ENCODE data around the gene CLEC16A. TPM values are rescaled to one million over a fixed set of nuclear protein-coding genes. Genes with fewer than 3 reads are reported as not detected.
A peak's percentile ranks its signal among the peaks of the same experiment; 100 is the strongest.
"Not testable (repeated sequence)": the region's sequence is repeated elsewhere in the genome, so short reads cannot be mapped to it uniquely, and the experiment has no call there.

Gene CLEC16A
- total RNA-seq, 2 experiments from 2014 or later: 30.9 to 35.1 TPM

GRCh38 chr16:10918294-10919002, 25.9 kb upstream of the CLEC16A start:
- Mint-ChIP-seq H3K4me1 (peaks cover 7% of the 10 kb centered on the region), H3K27ac (no peak overlapping the region), H3K9me3 (no peaks in the 10 kb centered on the region), H3K4me3 (no peak overlapping the region), H3K36me3 (ENCODE audit: low read depth) (peaks cover 10% of the 10 kb centered on the region), H3K27me3 (no peaks in the 10 kb centered on the region)
- POLR2A ChIA-PET: no interaction called here
- CTCF ChIA-PET: interaction anchor here (0.7 to 2.3 kb wide), 21 partner anchors 8 to 404 kb away, joined by 3 to 12 read pairs (median 5); partner anchors contain the start of genes CIITA, DEXI and NUBP1
- peak; percentile 86 for DNase-seq

DNA sequence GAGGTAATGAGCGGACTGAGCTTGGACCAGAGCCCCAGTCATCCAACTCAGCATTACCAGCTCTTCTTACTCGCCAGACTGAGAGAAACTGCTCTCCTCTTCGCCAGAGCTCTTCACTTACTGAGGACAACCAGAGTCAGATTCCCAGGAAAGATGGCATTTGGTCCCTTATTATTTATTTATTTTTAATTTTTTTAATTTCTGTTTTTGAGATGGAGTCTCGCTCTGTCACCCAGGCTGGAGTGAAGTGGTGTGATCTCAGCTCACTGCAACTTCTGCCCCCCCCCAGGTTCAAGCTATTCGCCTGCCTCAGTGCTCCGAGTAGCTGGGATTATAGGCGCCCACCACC, 25.4 kb upstream of the CLEC16A start:
- CTCF ChIA-PET: interaction anchor here (0.9 to 2.3 kb wide), 20 partner anchors 9 to 405 kb away, joined by 3 to 12 read pairs (median 5); partner anchors contain the start of genes CIITA, DEXI and NUBP1
- POLR2A ChIA-PET: no interaction called here
- Mint-ChIP-seq H3K36me3 (ENCODE audit: low read depth) (peaks cover 8% of the 10 kb centered on the region), H3K4me3 (no peak overlapping the region), H3K27ac (no peak overlapping the region), H3K9me3 (no peaks in the 10 kb centered on the region), H3K27me3 (no peaks in the 10 kb centered on the region), H3K4me1 (peaks cover 7% of the 10 kb centered on the region)
- DNase-seq: no peak

GRCh38 chr16:10920726-10921427, 23.5 kb upstream of the CLEC16A start:
- no peaks in the 10 kb centered on the region for H3K9me3 Mint-ChIP-seq
- no peak overlapping the region for H3K4me3 Mint-ChIP-seq
- no peak overlapping the region for H3K27ac Mint-ChIP-seq
- no peak for DNase-seq
- no peaks in the 10 kb centered on the region for H3K27me3 Mint-ChIP-seq
- peaks cover 18% of the 10 kb centered on the region for H3K36me3 Mint-ChIP-seq (ENCODE audit: low read depth)
- ChIA-PET CTCF (interaction anchor here (0.6 kb wide), 1 partner anchor 232 kb away, joined by 3 read pairs; no protein-coding TSS in a partner anchor), POLR2A (no interaction called here)
- H3K4me1 Mint-ChIP-seq: peaks cover 6% of the 10 kb centered on the region

DNA sequence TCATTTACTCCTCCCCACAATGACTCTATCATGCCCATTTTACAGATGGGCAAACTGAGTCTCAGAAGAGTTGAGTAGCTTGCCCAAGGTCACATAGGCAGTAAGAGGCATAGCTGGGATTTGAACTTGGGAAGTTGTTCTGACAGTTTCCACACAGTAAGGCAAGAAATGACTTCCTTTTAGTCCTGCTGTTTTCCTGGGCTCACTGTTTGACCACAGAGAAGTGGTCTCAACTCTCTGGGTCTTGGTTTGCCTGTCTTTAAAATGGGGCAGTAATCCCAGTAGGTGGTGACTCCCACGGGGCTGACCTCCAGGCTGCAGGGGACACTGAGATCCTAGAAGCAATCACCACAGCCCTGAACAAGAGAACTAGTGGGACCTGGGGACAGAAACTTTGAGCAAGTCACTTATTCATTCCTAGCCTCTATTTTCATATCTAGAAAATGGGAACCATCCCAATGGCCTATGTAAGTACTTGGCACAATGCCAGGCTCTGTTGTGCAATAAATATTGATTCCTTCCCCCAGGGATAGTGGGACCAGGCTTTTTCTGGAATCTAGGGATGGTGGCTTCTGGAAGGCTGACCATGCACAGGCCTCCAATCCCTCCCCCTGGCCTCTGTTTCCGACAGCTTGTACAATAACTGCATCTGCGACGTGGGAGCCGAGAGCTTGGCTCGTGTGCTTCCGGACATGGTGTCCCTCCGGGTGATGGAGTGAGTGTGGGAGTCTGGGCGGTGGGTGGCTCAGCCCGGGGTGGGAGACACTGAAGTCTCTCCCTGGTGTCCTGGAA, 22.6 kb upstream of the CLEC16A start:
- H3K4me1 Mint-ChIP-seq: peaks cover 3% of the 10 kb centered on the region
- ChIA-PET CTCF (interaction anchor here (1.0 kb wide), 1 partner anchor 43 kb away, joined by 3 read pairs; no protein-coding TSS in a partner anchor), POLR2A (no interaction called here)
- DNase-seq: no peak
- peaks cover 15% of the 10 kb centered on the region for H3K36me3 Mint-ChIP-seq (ENCODE audit: low read depth)
- no peaks in the 10 kb centered on the region for H3K27me3 Mint-ChIP-seq
- H3K27ac Mint-ChIP-seq: no peak overlapping the region
- H3K4me3 Mint-ChIP-seq: no peak overlapping the region
- no peaks in the 10 kb centered on the region for H3K9me3 Mint-ChIP-seq

DNA sequence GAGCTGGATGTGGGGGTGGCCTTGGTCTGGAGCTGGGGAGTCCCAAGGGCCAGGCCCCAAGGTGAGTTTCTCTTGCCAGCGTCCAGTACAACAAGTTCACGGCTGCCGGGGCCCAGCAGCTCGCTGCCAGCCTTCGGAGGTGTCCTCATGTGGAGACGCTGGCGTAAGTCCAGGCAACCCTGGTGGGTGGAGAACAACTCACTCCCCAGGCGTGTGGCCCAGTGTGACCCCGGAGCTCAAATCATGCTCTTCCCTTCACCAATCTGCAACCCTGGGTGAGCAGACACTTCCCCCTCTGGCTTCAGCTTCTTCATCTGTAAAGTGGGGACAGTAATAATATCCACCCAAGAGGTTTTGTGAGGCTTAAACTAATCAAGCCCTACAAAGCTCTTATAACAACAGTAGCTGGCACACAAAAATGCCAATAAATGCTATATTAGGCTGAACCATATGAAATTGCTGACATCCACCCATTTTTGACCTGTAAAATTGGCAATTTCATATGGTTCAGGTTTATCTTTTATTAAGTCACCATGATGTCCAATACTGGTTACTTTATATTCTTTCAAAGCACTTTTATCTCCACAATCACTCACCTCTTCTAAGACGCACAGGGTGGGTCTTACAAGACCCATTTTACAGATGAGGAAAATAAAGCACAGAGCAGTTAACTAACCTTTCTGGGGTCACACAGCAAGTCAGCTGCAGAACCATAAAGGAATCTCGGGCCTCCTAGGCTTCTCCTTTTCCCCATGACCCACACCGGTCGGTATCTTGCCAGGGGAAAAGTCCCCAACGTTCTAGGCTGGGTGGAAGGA, 21.8 kb upstream of the CLEC16A start:
- Mint-ChIP-seq H3K27me3 (no peaks in the 10 kb centered on the region), H3K9me3 (no peaks in the 10 kb centered on the region), H3K4me3 (no peak overlapping the region), H3K27ac (no peak overlapping the region), H3K36me3 (ENCODE audit: low read depth) (peaks cover 16% of the 10 kb centered on the region), H3K4me1 (peaks cover 3% of the 10 kb centered on the region)
- DNase-seq: no peak
- POLR2A ChIA-PET: no interaction called here
- CTCF ChIA-PET: interaction anchor here (0.5 to 1.0 kb wide), 2 partner anchors 44 to 1229 kb away, joined by 3 read pairs; no protein-coding TSS in a partner anchor

- Mint-ChIP-seq H3K36me3 (ENCODE audit: low read depth) (peaks cover 20% of the 10 kb centered on the region), H3K9me3 (no peaks in the 10 kb centered on the region), H3K27ac (no peak overlapping the region), H3K4me1 (peaks cover 3% of the 10 kb centered on the region), H3K4me3 (no peak overlapping the region), H3K27me3 (no peaks in the 10 kb centered on the region)
- no peak for DNase-seq
- POLR2A ChIA-PET: no interaction called here
- CTCF ChIA-PET: interaction anchor here (0.6 kb wide), 1 partner anchor 371 kb away, joined by 5 read pairs; no protein-coding TSS in a partner anchor
Measured at GRCh38 chr16:10923146-10923649, 21.2 kb upstream of the CLEC16A start.

DNA sequence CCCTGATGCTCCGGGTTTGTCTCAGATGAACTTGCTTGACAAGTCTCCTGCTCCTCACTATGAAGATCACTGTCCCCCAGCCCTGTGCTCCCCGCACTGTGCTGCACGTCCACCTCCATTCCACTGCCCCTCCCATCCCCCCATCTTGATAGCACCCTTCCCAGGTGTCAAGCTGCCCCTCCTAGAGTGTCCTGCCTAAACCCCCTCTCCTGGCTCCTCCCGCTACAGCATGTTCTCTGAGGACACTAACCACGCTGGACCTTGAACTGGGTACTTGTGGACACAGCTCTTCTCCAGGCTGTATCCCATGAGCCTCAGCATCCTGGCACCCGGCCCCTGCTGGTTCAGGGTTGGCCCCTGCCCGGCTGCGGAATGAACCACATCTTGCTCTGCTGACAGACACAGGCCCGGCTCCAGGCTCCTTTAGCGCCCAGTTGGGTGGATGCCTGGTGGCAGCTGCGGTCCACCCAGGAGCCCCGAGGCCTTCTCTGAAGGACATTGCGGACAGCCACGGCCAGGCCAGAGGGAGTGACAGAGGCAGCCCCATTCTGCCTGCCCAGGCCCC, 20.6 kb upstream of the CLEC16A start:
- Mint-ChIP-seq H3K9me3 (no peaks in the 10 kb centered on the region), H3K36me3 (ENCODE audit: low read depth) (peaks cover 20% of the 10 kb centered on the region), H3K4me1 (peaks cover 2% of the 10 kb centered on the region), H3K27ac (no peak overlapping the region), H3K27me3 (no peaks in the 10 kb centered on the region), H3K4me3 (no peak overlapping the region)
- POLR2A ChIA-PET: no interaction called here
- no peak for DNase-seq
- CTCF ChIA-PET: interaction anchor here (0.6 to 0.7 kb wide), 2 partner anchors 46 to 372 kb away, joined by 3 to 5 read pairs; no protein-coding TSS in a partner anchor

DNA sequence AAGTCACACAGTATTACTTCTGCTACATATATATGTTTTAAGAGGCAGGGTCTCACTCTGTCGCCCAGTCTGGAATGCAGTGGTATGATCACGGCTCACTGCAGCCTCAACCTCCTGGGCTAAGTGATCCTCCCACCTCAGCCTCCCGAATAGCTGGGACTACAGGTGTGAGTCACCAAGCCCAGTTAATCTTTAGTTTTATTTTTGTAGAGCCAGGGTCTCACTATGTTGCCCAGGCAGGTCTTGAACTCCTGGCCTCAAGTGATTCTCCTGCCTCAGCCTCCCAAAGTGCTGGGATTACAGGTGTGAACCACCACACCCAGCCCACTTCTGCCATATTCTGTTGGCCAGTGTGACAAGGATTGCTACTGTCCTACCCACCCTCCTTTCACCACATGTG, 19.1 kb upstream of the CLEC16A start:
- H3K36me3 Mint-ChIP-seq (ENCODE audit: low read depth): peaks cover 25% of the 10 kb centered on the region
- POLR2A ChIA-PET, DNase-seq, H3K27me3 Mint-ChIP-seq, H3K27ac Mint-ChIP-seq, H3K9me3 Mint-ChIP-seq, H3K4me3 Mint-ChIP-seq, H3K4me1 Mint-ChIP-seq: not testable (repeated sequence)
- CTCF ChIA-PET: interaction anchor here (1.2 to 2.2 kb wide), 2 partner anchors 16 to 49 kb away, joined by 3 to 8 read pairs; partner anchors contain the start of gene DEXI

- H3K27ac Mint-ChIP-seq: no peak overlapping the region
- H3K9me3 Mint-ChIP-seq: no peaks in the 10 kb centered on the region
- no peak for DNase-seq
- peaks cover 25% of the 10 kb centered on the region for H3K36me3 Mint-ChIP-seq (ENCODE audit: low read depth)
- ChIA-PET CTCF (interaction anchor here (1.2 to 2.2 kb wide), 2 partner anchors 16 to 50 kb away, joined by 3 to 8 read pairs; partner anchors contain the start of gene DEXI), POLR2A (no interaction called here)
- peaks cover 4% of the 10 kb centered on the region for H3K4me1 Mint-ChIP-seq
- no peaks in the 10 kb centered on the region for H3K27me3 Mint-ChIP-seq
- no peak overlapping the region for H3K4me3 Mint-ChIP-seq
Measured at GRCh38 chr16:10926094-10926493, 18.3 kb upstream of the CLEC16A start.

DNA sequence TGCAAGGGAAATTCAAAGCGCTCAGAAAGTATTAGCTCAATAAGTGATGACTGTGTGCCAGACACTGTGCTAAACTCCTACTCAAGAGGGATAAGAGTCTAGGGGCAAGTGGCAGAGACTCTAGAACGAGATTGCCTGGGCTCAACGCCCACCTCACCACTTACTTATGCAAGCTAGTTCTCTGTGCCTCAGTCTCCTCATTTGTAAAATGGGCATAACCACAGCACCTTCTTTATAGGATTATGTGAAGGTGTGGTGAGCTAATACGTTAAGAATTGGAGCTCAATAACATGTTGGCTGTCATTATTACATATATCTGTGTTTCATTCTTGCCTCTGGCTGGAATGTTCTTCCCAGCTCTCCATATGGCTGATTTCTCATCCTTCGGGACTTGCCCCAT, 17.5 kb upstream of the CLEC16A start:
- Mint-ChIP-seq H3K36me3 (ENCODE audit: low read depth) (peaks cover 25% of the 10 kb centered on the region), H3K27ac (no peak overlapping the region), H3K9me3 (no peaks in the 10 kb centered on the region), H3K4me3 (no peak overlapping the region), H3K4me1 (peaks cover 6% of the 10 kb centered on the region), H3K27me3 (no peaks in the 10 kb centered on the region)
- POLR2A ChIA-PET: interaction anchor here (0.5 kb wide), 1 partner anchor 9 kb away, joined by 3 read pairs; no protein-coding TSS in a partner anchor
- DNase-seq: no peak
- CTCF ChIA-PET: interaction anchor here (0.8 to 2.2 kb wide), 2 partner anchors 8 to 15 kb away, joined by 3 to 8 read pairs; partner anchors contain the start of gene DEXI

DNA sequence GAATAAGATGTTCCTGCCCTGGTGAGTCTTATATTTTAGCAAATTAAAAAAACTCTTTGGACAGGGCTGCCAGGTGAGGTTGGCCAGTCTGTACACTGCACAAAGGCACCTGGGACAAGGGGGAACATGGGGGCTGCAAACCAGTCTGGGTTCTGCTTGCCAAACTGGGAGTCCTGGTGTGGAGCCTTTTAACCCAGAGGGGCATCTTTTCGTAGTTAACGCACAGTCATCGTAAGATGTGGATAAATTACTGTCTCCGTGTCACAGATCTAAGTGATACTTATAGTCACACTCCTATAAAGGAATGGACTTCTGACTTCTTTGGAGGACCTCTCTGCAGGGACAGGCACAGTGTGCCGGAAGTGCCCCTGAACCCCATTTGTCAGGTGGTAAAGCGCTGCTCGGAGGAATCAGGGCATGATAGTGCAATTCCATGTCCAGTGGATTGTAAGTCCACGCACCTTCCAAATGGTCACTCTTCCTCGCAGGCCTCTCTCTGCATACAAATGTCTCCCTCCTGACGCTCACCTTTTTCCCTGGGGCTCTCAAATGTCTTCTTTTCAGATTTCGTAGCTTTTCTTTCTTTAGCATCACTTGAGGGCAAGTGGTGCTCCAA, 16.8 kb upstream of the CLEC16A start:
- DNase-seq: no peak
- H3K4me1 Mint-ChIP-seq: peaks cover 6% of the 10 kb centered on the region
- H3K9me3 Mint-ChIP-seq: no peaks in the 10 kb centered on the region
- ChIA-PET CTCF (interaction anchor here (0.8 to 2.2 kb wide), 2 partner anchors 8 to 14 kb away, joined by 3 to 8 read pairs; partner anchors contain the start of gene DEXI), POLR2A (no interaction called here)
- H3K4me3 Mint-ChIP-seq: no peak overlapping the region
- peaks cover 25% of the 10 kb centered on the region for H3K36me3 Mint-ChIP-seq (ENCODE audit: low read depth)
- no peaks in the 10 kb centered on the region for H3K27me3 Mint-ChIP-seq
- H3K27ac Mint-ChIP-seq: no peak overlapping the region

Measured in activated CD4-positive, alpha-beta T cell treated with anti-CD3 and anti-CD28 coated beads, Interleukin-2, amount 10 ng/mL, durations not matched to agents 7 days and 5 days (primary cell).